Hepatocyte (in vitro differentiated cells): ENCODE measurements around the gene PWWP2B.

Experiments
- CTCF ChIP-seq: fragments of 200-600 bp; sonication (generic); IDR thresholded peaks from 2 replicates; pipeline ENCODE4 v1.5.1; 2016; ENCODE audit warnings: antibody characterized with exemption, mild to moderate bottlenecking; ENCODE audit not compliant: poor library complexity
- EZH2 ChIP-seq: fragments of 200-600 bp; sonication (generic); IDR thresholded peaks from 2 replicates; pipeline ENCODE4 v1.6.1; 2016; ENCODE audit warnings: antibody characterized with exemption, mild to moderate bottlenecking, borderline replicate concordance

- no peak for TF ChIP-seq CTCF
- TF ChIP-seq EZH2, result no peak
These were observed 35.4 kb upstream of the PWWP2B start for GRCh38 chr10:132361581-132362101.
